IPS-NIHi7 (cell line): ENCODE data around the gene CDK18.

Source experiments
- DNase-seq: peaks from one replicate; pipeline ENCODE4 v3.0.0; 2012; ENCODE audit warnings: mixed read lengths; ENCODE audit errors: extremely low spot score

The CDK18 gene

DNA sequence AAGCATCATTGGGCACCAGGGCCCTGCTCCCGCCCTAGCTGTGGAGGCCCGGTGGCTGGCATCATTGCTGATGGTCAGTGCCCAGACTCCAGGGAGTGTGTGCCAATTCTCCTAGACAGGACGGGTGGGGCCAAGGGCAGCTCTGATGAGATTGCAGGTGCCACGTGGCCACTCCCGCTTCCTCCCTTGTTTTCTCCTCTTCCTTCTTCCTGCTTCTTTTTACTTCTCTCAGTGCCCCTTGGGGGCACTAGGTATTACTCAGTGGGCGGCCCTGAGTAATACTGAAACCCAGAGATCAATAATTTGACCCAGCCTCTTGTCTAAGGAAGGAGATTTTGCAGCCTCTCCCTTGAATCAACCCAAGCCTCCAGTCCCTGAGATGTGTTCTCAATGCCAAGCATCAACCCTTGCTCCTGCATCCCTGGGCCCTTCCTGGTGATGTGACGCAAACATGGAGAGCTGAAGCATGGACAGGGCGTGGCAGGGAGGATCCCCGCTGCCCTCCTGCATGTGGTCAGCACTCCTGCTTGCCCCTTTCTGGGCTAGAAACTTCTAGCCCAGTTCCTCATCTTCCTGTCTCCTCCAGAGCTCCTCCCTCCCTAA is 32.4 kb downstream of the CDK18 start:
- no peak for DNase-seq

- DNase-seq = no peak
Observed at GRCh38 chr1:205537386-205538018, 33.0 kb downstream of the CDK18 start.

DNA sequence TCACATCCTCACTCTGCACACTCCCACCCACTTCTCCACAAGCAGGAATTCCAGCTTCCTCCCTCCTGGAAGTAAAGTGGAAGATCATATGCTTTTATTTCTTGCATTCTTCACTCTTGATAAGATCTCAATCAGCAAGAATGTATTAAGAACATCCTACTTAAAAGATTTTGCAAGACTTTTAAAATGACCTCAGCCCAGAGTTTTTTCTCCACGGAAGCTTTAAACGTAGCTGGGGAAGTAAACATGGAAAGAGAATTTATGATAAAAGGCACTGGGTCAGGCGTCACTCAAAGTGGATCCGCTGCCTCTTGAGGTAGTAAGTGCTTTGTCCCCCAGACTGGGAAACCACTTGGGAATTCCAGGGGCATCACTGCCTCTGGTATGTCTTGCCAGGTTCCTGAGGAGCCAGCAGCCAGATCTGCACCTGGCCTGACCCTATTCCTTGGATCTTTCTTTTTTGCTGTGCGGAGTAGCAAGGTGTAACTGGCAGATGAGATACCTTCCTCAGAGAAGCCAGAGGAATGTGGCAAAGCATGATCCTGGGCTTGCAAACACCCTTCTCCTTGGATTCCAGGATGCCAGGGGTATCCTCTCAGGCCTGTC is 33.9 kb downstream of the CDK18 start:
- no peak for DNase-seq

- no peak for DNase-seq
Observed at GRCh38 chr1:205541161-205541886, 36.9 kb downstream of the CDK18 start.

GRCh38 chr1:205542367-205542766 is 37.9 kb downstream of the CDK18 start:
- no peak for DNase-seq

DNA sequence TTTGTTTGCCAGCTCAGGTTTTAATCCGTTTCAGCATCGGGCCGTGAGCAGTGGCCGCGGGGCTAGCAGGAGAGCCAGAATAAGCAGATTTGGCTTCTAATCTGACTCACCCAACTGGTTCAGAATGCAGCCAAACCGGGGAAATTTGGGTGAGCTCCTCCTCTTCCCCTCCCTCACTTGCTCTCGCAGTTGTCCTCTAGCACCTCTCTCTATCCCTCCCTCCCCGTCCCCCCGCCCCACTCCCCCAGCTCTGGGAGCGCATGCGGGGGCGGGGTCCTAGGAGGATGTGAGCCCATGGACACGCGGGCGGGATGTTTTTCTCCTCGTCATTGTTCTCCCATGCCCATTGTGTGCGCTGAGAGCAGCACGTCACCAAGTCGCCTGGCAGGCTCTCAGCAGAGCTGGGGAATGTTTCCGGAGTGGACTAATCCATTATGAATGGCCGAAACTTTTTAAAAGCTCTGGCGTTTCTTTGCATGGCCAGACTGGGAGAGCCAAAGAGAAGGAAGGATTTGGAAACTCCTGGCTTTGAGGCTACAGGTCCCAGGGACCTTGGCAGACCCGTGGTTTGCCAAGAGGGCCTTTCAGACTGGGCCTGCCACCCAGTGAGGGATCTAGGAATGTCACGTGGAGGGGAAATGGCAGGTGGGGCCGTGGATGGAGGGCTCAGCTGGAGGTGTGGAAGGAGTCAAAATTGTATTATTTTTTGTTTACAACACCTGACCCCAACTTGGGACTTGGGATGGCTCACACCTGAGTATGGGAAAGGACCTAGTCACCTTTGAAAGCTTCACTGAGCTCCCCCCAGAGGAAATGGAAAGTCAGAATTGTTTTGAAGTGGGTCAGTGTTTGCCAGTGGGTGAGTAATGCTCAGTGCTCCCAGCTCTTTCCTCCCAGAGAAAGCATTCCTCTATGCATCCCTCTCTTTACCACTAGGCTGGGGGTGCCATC is 39.2 kb downstream of the CDK18 start:
- peak; percentile 83 for DNase-seq

- DNase-seq = no peak
Observed at GRCh38 chr1:205545001-205545919, 40.8 kb downstream of the CDK18 start.

- no peak for DNase-seq
Observed at GRCh38 chr1:205545991-205546390, 41.5 kb downstream of the CDK18 start.

DNA sequence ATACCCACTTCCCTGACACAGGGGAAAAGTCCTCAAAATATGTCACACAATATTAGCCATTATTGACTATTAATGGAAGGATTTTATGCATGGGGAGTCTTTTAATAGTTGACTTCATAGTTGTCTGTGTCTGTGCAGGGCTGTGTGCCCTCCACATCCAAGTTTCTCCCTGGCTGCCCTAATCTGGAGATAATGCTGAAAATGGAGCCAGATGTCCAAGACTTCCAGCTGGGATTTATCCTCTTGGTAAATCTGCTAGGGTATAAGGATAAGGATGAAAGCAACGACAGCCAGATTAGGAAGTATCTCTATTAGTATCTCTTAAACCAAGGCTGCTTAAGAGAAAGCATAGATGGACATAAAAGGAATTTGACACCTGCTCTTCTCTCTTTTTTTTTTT is 42.1 kb downstream of the CDK18 start:
- no peak for DNase-seq

- DNase-seq = no peak
Observed at GRCh38 chr1:205547936-205548827, 43.7 kb downstream of the CDK18 start.

- no peak for DNase-seq
Observed at GRCh38 chr1:205554026-205554811, 49.8 kb downstream of the CDK18 start.

DNA sequence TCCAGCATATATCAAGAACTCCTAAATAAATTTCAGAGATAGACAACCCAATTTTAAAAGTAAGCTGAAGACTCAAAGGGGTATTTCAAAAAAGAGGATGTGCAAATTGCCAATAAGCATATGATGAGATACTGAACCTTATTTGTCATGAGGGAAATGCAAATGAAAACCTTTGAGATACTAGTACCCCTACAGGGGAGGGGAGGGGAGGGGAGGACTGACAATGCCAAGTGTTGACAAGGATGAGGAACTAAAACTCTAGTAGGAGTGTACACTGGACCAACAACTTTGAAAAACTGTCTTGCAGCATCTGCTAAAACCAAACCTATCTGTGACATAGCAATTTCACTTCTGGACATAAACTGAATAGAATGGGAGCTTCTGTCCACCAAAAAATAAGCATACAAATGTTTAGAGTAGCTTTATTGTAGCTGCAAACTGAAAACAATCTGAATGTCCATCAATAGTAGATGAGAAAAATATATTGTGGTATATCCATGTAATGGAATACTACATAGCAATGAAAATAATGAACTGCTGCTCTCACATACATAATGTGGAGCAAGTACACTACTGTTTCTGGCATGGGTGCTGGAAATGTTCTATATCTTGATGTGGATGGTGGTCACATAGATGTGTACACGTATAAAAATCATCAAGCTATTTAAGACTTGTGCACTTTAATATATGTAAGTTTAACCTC is 57.2 kb downstream of the CDK18 start:
- DNase-seq = no peak

GRCh38 chr1:205563927-205564441 is 59.5 kb downstream of the CDK18 start:
- DNase-seq = no peak

DNA sequence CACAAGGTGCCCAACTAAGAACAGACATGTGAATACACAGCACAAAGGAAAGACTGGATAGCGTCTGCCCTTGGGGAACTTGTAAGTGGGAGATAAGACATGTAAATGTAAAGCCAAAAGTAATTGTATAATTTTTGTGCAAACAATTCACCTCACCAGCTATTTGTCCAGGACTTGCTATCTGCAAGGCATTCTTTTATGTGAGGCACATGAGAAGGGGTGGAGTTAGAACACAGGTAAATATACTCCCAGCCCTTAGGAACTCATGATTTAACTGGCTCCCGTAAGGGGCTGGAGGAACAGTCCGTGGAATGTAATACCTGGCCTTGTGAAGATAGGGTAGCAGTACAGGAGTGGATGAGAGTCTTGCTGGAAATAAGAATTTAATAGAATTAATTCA is 61.3 kb downstream of the CDK18 start:
- no peak for DNase-seq

DNA sequence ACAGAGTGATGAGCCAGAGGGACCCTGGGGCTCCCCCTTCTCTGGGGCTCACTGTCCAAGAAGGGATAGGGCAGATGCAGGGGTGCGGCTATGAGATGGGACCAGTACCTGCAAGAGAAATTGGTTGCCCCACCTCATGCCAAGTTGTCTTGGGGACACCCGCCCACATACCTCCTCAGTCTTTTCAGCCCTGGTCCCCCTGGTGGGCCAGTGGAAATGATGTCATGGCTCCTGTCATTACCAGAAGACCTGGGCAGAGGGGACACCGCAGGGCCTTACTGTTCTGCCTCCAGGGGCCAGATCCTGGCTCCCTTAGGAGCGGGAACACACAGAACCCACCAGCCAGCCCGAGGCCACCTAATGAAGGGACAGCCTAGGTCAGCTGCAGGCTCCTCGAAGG is 63.2 kb downstream of the CDK18 start:
- no peak for DNase-seq

GRCh38 chr1:205568135-205568468 is 63.6 kb downstream of the CDK18 start:
- no peak for DNase-seq

- DNase-seq = no peak
Observed at GRCh38 chr1:205568469-205569361, 64.2 kb downstream of the CDK18 start.
